Measurements from ENCODE around the gene MRPS25. TPM values are rescaled to one million over a fixed set of nuclear protein-coding genes. Genes with fewer than 3 reads are reported as not detected.

The MRPS25 gene
- total RNA-seq, 4 donors from 2014 or later, result 11.9 to 28.6 (median 23.5) TPM

- TF ChIP-seq CTCF (IDR thresholded peaks at IDR 0.05; ENCODE audit: low read depth), result no peak
Observed at GRCh38 chr3:15010664-15011063, 54.5 kb downstream of the MRPS25 start.

GRCh38 chr3:15009167-15009566, 55.9 kb downstream of the MRPS25 start:
- no peak for TF ChIP-seq CTCF (IDR thresholded peaks at IDR 0.05; ENCODE audit: low read depth)

- TF ChIP-seq CTCF (IDR thresholded peaks at IDR 0.05; ENCODE audit: low read depth), result no peak
Observed at GRCh38 chr3:15007681-15008141, 57.4 kb downstream of the MRPS25 start.

Other genes with a start within 250 kb of the MRPS25 start
- gene FGD5, start 246.4 kb downstream of the MRPS25 start, total RNA-seq, result 10 to 100 TPM; 18.2 to 62.9 (median 27.6) TPM
- 10 to 100 TPM; 41.8 to 63.9 (median 44.2) TPM for gene NR2C2, start 117.7 kb downstream of the MRPS25 start, total RNA-seq
- 10 to 100 TPM; 18.7 to 28.0 (median 26.2) TPM for gene RBSN, start 33.8 kb upstream of the MRPS25 start, total RNA-seq
- 10 to 100 TPM; 69.1 to 79.5 (median 77.4) TPM for gene CAPN7, start 140.9 kb upstream of the MRPS25 start, total RNA-seq